ENCODE results near the gene TKT.

Gene TKT

GRCh38 chr3:53238051-53238850 lies 17.6 kb downstream of the TKT start:
- TF ChIP-seq ARNT (IDR thresholded peaks at IDR 0.05) (no peak), SUZ12 (IDR thresholded peaks at IDR 0.05) (no peak), BHLHE40 (IDR thresholded peaks at IDR 0.05; ENCODE audit: borderline replicate concordance) (no peak), FOXK2 (IDR thresholded peaks at IDR 0.05) (no peak), ZNF384 (IDR thresholded peaks at IDR 0.05) (no peak), SP1 (IDR thresholded peaks at IDR 0.05) (no peak), TARDBP (IDR thresholded peaks at IDR 0.05) (no peak), LEF1 (IDR thresholded peaks at IDR 0.05; ENCODE audit: borderline replicate concordance) (no peak), CTBP1 (IDR thresholded peaks at IDR 0.05; ENCODE audit: borderline replicate concordance) (no peak), NFRKB (IDR thresholded peaks at IDR 0.05) (no peak)
- no peak for DNase-seq (ENCODE audit: extremely low spot score)
- ChIA-PET POLR2A (no interaction called here), CTCF (no interaction called here)

GRCh38 chr3:53236112-53236841 lies 19.5 kb downstream of the TKT start:
- ChIA-PET POLR2A (no interaction called here), CTCF (no interaction called here)
- no peak for TF ChIP-seq FOXA1 (IDR thresholded peaks at IDR 0.05)
- no peak for TF ChIP-seq CTBP1 (IDR thresholded peaks at IDR 0.05; ENCODE audit: borderline replicate concordance)
- no peak for TF ChIP-seq SP1 (IDR thresholded peaks at IDR 0.05)
- no peak for TF ChIP-seq ZNF384 (IDR thresholded peaks at IDR 0.05)
- no peak for DNase-seq (ENCODE audit: extremely low spot score)

- TF ChIP-seq LEF1 (IDR thresholded peaks at IDR 0.05; ENCODE audit: borderline replicate concordance) (no peak), FOXM1 (IDR thresholded peaks at IDR 0.05; ENCODE audit: borderline replicate concordance) (no peak), FOXK2 (IDR thresholded peaks at IDR 0.05) (no peak), TARDBP (IDR thresholded peaks at IDR 0.05) (no peak), PKNOX1 (IDR thresholded peaks at IDR 0.05) (no peak), SUZ12 (IDR thresholded peaks at IDR 0.05) (no peak), NFRKB (IDR thresholded peaks at IDR 0.05) (no peak), ZNF384 (IDR thresholded peaks at IDR 0.05) (no peak), CTBP1 (IDR thresholded peaks at IDR 0.05; ENCODE audit: borderline replicate concordance) (no peak), BHLHE40 (IDR thresholded peaks at IDR 0.05; ENCODE audit: borderline replicate concordance) (no peak), FOXA1 (IDR thresholded peaks at IDR 0.05) (no peak)
- DNase-seq (ENCODE audit: extremely low spot score): no peak
- ChIA-PET POLR2A (no interaction called here), CTCF (no interaction called here)
Observed at GRCh38 chr3:53235545-53235944, 20.3 kb downstream of the TKT start.

GRCh38 chr3:53234841-53235232 lies 21.0 kb downstream of the TKT start:
- ChIA-PET POLR2A (no interaction called here), CTCF (no interaction called here)
- DNase-seq (ENCODE audit: extremely low spot score): no peak
- no peak for TF ChIP-seq ELF4 (IDR thresholded peaks at IDR 0.05)
- TF ChIP-seq ARNT (IDR thresholded peaks at IDR 0.05): no peak

GRCh38 chr3:53234130-53234840 lies 21.5 kb downstream of the TKT start:
- CTCF ChIA-PET: no interaction called here
- TF ChIP-seq NFRKB (IDR thresholded peaks at IDR 0.05) (no peak), BHLHE40 (IDR thresholded peaks at IDR 0.05; ENCODE audit: borderline replicate concordance) (no peak), PKNOX1 (IDR thresholded peaks at IDR 0.05) (no peak), CTBP1 (IDR thresholded peaks at IDR 0.05; ENCODE audit: borderline replicate concordance) (no peak), FOXK2 (IDR thresholded peaks at IDR 0.05) (no peak), LEF1 (IDR thresholded peaks at IDR 0.05; ENCODE audit: borderline replicate concordance) (no peak), SUZ12 (IDR thresholded peaks at IDR 0.05) (no peak), FOXM1 (IDR thresholded peaks at IDR 0.05; ENCODE audit: borderline replicate concordance) (no peak), FOXA1 (IDR thresholded peaks at IDR 0.05) (no peak), TARDBP (IDR thresholded peaks at IDR 0.05) (no peak), ZNF384 (IDR thresholded peaks at IDR 0.05) (no peak)
- POLR2A ChIA-PET: no interaction called here
- no peak for DNase-seq (ENCODE audit: extremely low spot score)

- ChIA-PET CTCF (no interaction called here), POLR2A (no interaction called here)
- no peak for TF ChIP-seq HDGF (IDR thresholded peaks at IDR 0.05; ENCODE audit: borderline replicate concordance)
- DNase-seq (ENCODE audit: extremely low spot score): no peak
Observed at GRCh38 chr3:53232641-53233377, 23.0 kb downstream of the TKT start.
